GM11168 (cell line): ENCODE results near the gene MORC1.

Experiments used
- in situ Hi-C: fragments of 300-500 bp; cut with MboI; formaldehyde crosslinking; loops from one replicate; pipeline ENCODE4 v1.12.0; 2022; ENCODE audit warnings: low sequenced_read_pairs; ENCODE audit not compliant: unreplicated experiment

The MORC1 gene

GRCh38 chr3:108953210-108953609 lies 164.7 kb downstream of the MORC1 start:
- in situ Hi-C loops, result no loop called here

GRCh38 chr3:108951820-108952501 lies 166.0 kb downstream of the MORC1 start:
- in situ Hi-C loops, result no loop called here

GRCh38 chr3:108947855-108948254 lies 170.1 kb downstream of the MORC1 start:
- in situ Hi-C loops, result no loop called here

DNA sequence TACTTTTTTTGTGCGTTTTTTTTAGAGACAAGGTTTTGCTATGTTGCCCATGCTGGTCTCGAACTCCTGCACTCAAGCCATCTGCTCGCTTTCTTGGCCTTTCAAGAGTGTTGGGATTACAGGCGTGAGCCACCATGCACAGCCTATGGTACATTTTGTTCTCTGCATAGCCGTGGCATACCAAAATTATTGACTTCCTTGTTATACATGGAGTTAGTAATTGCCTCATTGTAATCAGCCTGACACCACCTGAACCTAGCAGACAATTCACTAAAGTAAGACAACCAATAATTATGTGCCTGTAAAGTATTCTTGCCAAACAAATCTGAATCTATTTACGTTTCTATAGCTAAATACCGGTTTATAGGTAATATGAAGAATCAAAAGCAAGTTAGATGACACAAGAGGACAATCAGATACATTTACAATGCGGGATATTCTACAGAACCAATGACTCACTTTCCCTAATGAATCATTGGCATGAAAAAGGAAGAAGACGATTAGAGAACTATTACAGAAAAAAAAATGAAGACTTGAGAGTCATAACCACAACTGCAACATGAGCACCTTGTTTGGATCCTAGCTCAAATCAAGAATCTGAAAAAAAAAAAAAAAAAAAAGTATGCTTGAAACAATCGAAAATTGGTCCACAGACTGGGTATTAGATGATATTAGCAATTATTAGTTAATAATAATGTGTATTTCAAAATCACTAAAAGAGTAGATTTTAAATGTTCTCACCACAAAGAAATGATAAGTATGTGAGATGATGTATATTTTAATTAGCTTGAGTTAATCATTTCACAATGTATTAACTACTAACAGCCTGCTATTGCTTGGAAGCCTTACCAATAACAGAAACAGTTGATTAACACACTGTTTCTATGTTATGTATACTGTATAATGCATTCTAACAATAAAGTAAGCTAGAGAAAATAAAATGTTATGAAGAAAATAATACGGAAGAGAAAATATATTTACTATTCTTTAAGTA lies 171.3 kb downstream of the MORC1 start:
- in situ Hi-C loops, result no loop called here

GRCh38 chr3:108940568-108941263 lies 177.2 kb downstream of the MORC1 start:
- in situ Hi-C loops, result no loop called here

- in situ Hi-C loops, result no loop called here
These were observed 177.8 kb downstream of the MORC1 start for GRCh38 chr3:108940166-108940565.

DNA sequence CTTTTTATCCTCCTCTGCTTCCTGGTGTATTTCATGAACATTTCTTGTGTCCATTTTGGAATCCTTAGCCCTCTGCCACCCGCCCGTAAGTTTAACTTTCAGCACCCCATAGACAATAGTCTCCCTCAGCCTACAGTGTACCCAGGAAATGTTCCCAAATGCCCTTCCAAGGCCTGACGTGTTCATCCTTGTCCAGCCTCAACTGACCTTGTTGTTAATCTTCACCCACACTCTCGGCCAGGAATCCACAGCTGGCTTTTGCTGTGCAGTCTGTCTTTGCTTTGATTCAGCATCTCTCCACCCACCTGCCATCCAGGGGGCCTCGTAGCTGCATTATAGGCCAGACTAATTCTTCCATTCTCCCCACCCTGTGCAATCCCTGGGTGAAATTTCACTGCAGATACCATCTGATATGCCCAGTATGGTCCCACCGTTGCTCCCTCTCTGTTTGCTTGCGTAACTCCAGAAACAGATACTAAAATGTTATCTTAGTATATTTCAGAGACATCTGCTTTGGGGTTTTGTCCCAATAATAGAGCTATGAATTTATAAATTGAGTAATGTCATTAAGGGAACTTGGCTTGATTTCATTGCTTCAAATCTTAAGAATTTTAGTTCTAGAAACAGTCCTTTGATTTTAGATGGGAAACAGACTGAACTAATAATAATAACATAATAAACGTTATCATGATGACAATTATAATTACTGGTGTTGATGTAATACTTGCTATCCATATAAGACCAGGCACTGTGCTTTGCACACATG lies 180.8 kb downstream of the MORC1 start:
- in situ Hi-C loops, result no loop called here

DNA sequence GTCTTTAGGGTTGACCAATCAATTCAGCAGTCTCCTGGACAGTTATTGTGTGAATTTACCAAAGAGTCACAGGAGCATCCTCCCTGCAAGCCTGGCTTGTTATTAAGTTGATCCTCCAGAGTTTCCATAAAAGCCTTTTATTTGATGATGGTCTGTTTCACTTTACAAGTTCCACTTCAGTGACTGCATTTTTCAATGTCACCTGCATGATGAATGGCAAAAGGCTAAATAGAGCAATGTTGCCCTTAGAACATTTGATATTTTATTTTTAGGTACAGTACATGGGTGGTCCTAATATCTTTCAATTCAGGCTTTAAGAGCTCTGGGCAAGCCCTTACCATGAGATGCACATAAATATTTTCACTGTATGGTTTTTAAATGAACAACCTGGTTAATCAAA lies 186.9 kb downstream of the MORC1 start:
- in situ Hi-C loops, result no loop called here

GRCh38 chr3:108918866-108919265 lies 199.1 kb downstream of the MORC1 start:
- in situ Hi-C loops, result loop anchor here (5.0 kb wide), 1 partner anchor 247 kb away; no protein-coding TSS in a partner anchor

DNA sequence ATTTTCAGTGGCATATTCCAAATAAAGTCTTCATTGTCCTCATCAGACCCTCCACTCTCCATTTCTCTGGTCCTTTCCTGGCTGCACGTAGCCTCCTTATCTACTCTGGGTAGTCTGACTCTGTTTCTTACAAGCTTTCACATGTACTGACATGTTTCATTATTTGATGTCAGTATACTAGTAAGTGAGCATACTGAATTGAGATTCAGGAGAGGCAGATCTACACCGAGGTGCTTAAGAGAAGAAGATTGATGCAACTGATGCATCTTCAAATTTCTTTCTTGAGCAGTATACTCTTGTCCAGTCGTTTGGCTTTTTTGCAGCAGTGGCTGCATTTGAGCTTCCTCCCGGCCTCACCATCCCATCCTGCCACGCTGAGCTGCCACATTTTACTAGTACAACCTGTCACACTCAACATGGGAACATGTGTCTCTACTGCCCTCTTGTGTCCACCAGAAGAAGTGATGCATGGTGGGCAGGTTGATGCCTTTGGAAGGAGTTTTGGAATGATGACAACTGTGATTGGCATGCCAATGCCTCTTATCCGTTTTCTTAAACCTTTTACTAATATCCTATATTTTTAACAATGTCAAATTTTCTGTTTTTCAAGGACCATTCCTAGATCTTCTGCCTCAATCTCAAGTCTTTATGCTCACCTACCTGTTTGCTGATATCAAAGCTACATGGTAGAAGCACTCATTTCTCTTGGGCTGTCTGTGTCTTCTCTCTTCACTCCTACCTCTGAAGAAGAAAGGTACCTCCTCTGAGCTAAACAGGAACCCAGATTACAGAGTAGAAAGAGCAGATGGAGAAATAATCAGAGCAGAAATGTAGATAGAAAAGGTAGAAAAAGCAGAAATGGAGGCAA lies 202.9 kb downstream of the MORC1 start:
- in situ Hi-C loops, result loop anchor here (5.0 kb wide), 1 partner anchor 243 kb away; no protein-coding TSS in a partner anchor

GRCh38 chr3:108909799-108910198 lies 208.1 kb downstream of the MORC1 start:
- in situ Hi-C loops, result loop anchor here (10.0 kb wide), 1 partner anchor 415 kb away; no protein-coding TSS in a partner anchor
